K562 (cell line): ENCODE data around the gene SLC30A4. TPM values are rescaled to one million over a fixed set of nuclear protein-coding genes. Genes with fewer than 3 reads are reported as not detected.

Experiments
- ATAC-seq: fragments of 200-7000 bp; cut with Tn5 transposase; 3 replicates; pipeline ENCODE4 v1.9.1; 2020; ENCODE audit warnings: moderate library complexity
- BruUV-seq: library from RNA; stranded (reverse); fragments of 400-500 nt; replicated peaks from 2 replicates; lab custom pipeline; 2021; lab: Mats Ljungman, UMichigan
- CTCF ChIA-PET: fragments of 300-600 bp; formaldehyde crosslinking; extraction: SDS; loops from one replicate; lab custom pipeline; 2021; ENCODE audit warnings: low intra/inter-chr PET ratio; lab: Yijun Ruan, JAX
- POLR2A ChIA-PET: fragments of 300-600, 350-650 bp; sonication (Branson Sonifier 250); formaldehyde crosslinking; extraction: SDS; loops from one replicate; lab custom pipeline; 2021; ENCODE audit warnings: antibody characterized with exemption, inconsistent platforms; lab: Yijun Ruan, JAX
- DNase-seq, 4 experiments: peaks; one replicate each; pipeline versions ENCODE4 v3.0.0 to v3.0.0-alpha.2; 2011 to 2018; ENCODE audit warnings: low spot score in 3 of 4, mixed read lengths in 3 of 4; ENCODE audit errors: extremely low read depth in 1 of 4
- FAIRE-seq: peaks from 2 replicates; lab custom pipeline; 2011; peaks lifted over from hg19 to GRCh38; lab: Jason Lieb, UNC
- H2AFZ ChIP-seq: 2 replicates; pipeline ENCODE4 v1.6.0; 2011; ENCODE audit warnings: low read depth, low read length, control low read depth, inconsistent platforms
- H3K27ac ChIP-seq: fragments of 200-600 bp; 3 replicates; pipeline ENCODE4 v1.8.0; 2011; ENCODE audit warnings: low read depth, mild to moderate bottlenecking, control low read depth, inconsistent platforms, low read length, moderate library complexity, mixed read lengths; ENCODE audit errors: extremely low read depth
- H3K27me3 ChIP-seq, 2 experiments: fragments of 300-600 bp in 1 of 2; 2 replicates in 1 of 2; 3 replicates in 1 of 2; pipeline versions ENCODE4 v1.6.0 to v1.8.0; 2011; ENCODE audit warnings: inconsistent platforms in 2 of 2, low read length in 2 of 2, mild to moderate bottlenecking in 1 of 2, mixed read lengths in 1 of 2, moderate library complexity in 1 of 2; ENCODE audit not compliant: control insufficient read depth in 2 of 2, insufficient read depth in 2 of 2
- H3K36me3 ChIP-seq: fragments of 300-600 bp; 3 replicates; pipeline ENCODE4 v1.8.0; 2011; ENCODE audit warnings: mild to moderate bottlenecking, low read length, inconsistent platforms; ENCODE audit not compliant: control insufficient read depth, insufficient read depth
- H3K4me1 ChIP-seq, 2 experiments: fragments of 200-600 bp in 1 of 2; replicated peaks in 1 of 2; 2 replicates in 1 of 2; 3 replicates in 1 of 2; pipeline versions ENCODE4 v1.5.1 to v1.8.0; 2011; ENCODE audit warnings: inconsistent platforms in 2 of 2, low read length in 2 of 2, mild to moderate bottlenecking in 1 of 2, mixed read lengths in 1 of 2, moderate library complexity in 1 of 2; ENCODE audit not compliant: control insufficient read depth in 2 of 2, insufficient read depth in 2 of 2
- H3K4me2 ChIP-seq: 2 replicates; pipeline ENCODE4 v1.6.1; 2011; ENCODE audit warnings: low read length, control low read depth, inconsistent platforms, mixed read lengths; ENCODE audit not compliant: insufficient read depth
- H3K4me3 ChIP-seq: fragments of 200-600 bp; sonication (generic), shearing (Covaris generic); 2 replicates; pipeline ENCODE4 v1.5.1; 2016; ENCODE audit warnings: control low read depth, inconsistent platforms
- H3K79me2 ChIP-seq: fragments of 200-600 bp; 3 replicates; pipeline ENCODE4 v1.8.0; 2011; ENCODE audit warnings: low read length, inconsistent platforms; ENCODE audit not compliant: control insufficient read depth, insufficient read depth
- H3K9ac ChIP-seq, 2 experiments: 2 replicates each; pipeline versions ENCODE4 v1.6.0 to v1.6.1; 2011; ENCODE audit warnings: low read depth in 2 of 2, low read length in 2 of 2, control low read depth in 1 of 2, inconsistent platforms in 1 of 2, mild to moderate bottlenecking in 1 of 2, mixed read lengths in 1 of 2; ENCODE audit not compliant: insufficient read depth in 1 of 2
- H3K9me1 ChIP-seq: one replicate; pipeline ENCODE4 v1.6.0; 2011; ENCODE audit warnings: inconsistent platforms, mild to moderate bottlenecking, low read length, moderate library complexity; ENCODE audit not compliant: control insufficient read depth, insufficient read depth
- H3K9me3 ChIP-seq: replicated peaks from 2 replicates; pipeline ENCODE4 v1.5.1; 2011; ENCODE audit warnings: low read depth, low read length, inconsistent platforms; ENCODE audit not compliant: control insufficient read depth, insufficient read depth
- H4K20me1 ChIP-seq: replicated peaks from 2 replicates; pipeline ENCODE4 v1.6.1; 2011; ENCODE audit warnings: low read length, inconsistent platforms, mixed read lengths; ENCODE audit not compliant: control insufficient read depth, insufficient read depth
- WGBS: fragments of 100-300 bp; shearing (Covaris generic); methylation state at CpG from one replicate; pipeline ENCODE4 v1.1.6; 2016; ENCODE audit warnings: low coverage, mixed read lengths; ENCODE audit not compliant: insufficient coverage; ENCODE audit errors: missing lambda C conversion rate; 5-methylcytosine and 5-hydroxymethylcytosine counted together
- in situ Hi-C: fragments of 300-500 bp; cut with MboI; formaldehyde crosslinking; loops from 4 replicates; pipeline ENCODE4 v1.15.0; 2018; ENCODE audit warnings: inconsistent platforms, mixed read lengths
- intact Hi-C: fragments of 100-400 bp; cut with micrococcal nuclease; formaldehyde crosslinking; loops from 2 replicates; pipeline ENCODE4 v1.14.2; 2022
- polyA plus RNA-seq, 8 experiments: library from polyadenylated mRNA; depleted of rRNA in 4 of 8; stranded (reverse) in 5 of 8; unstranded in 3 of 8; fragments of >200 nt; fragmentation: Nextera tagmentation in 2 of 8; fragmentation: Illumina TruSeq in 1 of 8; extraction: Ambion mirVana in 2 of 8; extraction: Trizol in 1 of 8; gene quantifications; 2 replicates each; pipeline versions ENCODE4 v1.2.1 to v1.2.3, GENCODE V29; 2011 to 2014; ENCODE audit warnings: inconsistent platforms in 1 of 8, missing spikeins in 1 of 8
- total RNA-seq, 7 experiments: library from RNA; depleted of rRNA in 6 of 7; stranded (reverse); fragments of >200 nt in 6 of 7; fragmentation: Illumina TruSeq in 2 of 7; extraction: Trizol in 2 of 7; gene quantifications; 2 replicates each; pipeline versions ENCODE4 v1.2.1 to v1.2.3, GENCODE V29; 2011 to 2021; ENCODE audit warnings: low replicate concordance in 1 of 7
- TF ChIP-seq, protein P1 (sequence below): fragments of 450-650 bp; IDR thresholded peaks from 2 replicates; pipeline ENCODE4 v1.6.1; 2014; ENCODE audit warnings: low read depth, mild to moderate bottlenecking, moderate library complexity, borderline replicate concordance
- TF ChIP-seq, protein P2 (sequence below), 2 experiments: fragments of 200-800 bp in 1 of 2; sonication (Bioruptor generic) in 1 of 2; sonication (generic) in 1 of 2; formaldehyde crosslinking in 1 of 2; IDR thresholded peaks in 1 of 2; conservative IDR thresholded peaks in 1 of 2; 2 replicates each; pipeline versions ENCODE4 v1.5.0 to v1.6.1; 2016 to 2020; ENCODE audit warnings: missing compliant biosample characterization in 1 of 2, missing genetic modification characterization in 1 of 2, missing genetic modification reagents in 1 of 2

Gene SLC30A4
- total and polyA plus RNA-seq, 9 of the 15 experiments (the other 6 are each of a cell fraction or from before 2014, with no cell fraction given): 0.21 to 0.73 (median 0.36) TPM

DNA sequence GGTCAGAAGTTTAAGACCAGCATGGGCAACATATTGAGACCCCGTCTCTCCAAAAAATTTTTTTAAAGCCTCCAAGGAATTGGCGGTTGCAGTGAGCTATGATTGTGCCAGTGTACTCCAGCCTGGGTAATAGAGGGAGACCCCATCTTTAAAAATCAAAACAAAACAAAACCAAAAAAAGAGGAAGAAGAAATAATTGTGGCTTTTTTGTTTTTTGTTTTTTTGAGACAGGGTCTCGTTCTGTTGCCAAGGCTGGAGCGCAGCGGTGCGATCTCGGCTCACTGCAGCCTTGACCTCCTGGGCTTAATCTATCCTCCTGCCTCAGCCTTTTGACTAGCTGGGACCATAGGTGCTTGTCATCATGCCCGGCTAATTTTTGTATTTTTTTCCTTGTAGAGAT is 4.5 kb upstream of the SLC30A4 start:
- BruUV-seq: no TSS peak
- Histone ChIP-seq H3K9me1 (no peaks in the 10 kb centered on the region), H3K9ac (no peak overlapping the region), H3K9me3 (no peaks in the 10 kb centered on the region), H3K79me2 (no peaks in the 10 kb centered on the region), H3K4me1 (peaks cover 3 to 11% of the 10 kb centered on the region in 2 experiments; a peak in 3 of 5 replicates), H3K4me2 (no peak overlapping the region), H3K27ac (no peak overlapping the region), H4K20me1 (no peaks in the 10 kb centered on the region), H3K27me3 (peaks cover 2 to 12% of the 10 kb centered on the region in 2 experiments; a peak in 4 of 5 replicates), H3K4me3 (no peak overlapping the region), H3K36me3 (no peaks in the 10 kb centered on the region), H2AFZ (no peak overlapping the region)
- FAIRE-seq (no peak), ATAC-seq (no peak), DNase-seq (no peak)
- intact Hi-C loops: no loop called here
- CTCF ChIA-PET: no interaction called here
- POLR2A ChIA-PET: no interaction called here
- TF ChIP-seq, protein P1, sequence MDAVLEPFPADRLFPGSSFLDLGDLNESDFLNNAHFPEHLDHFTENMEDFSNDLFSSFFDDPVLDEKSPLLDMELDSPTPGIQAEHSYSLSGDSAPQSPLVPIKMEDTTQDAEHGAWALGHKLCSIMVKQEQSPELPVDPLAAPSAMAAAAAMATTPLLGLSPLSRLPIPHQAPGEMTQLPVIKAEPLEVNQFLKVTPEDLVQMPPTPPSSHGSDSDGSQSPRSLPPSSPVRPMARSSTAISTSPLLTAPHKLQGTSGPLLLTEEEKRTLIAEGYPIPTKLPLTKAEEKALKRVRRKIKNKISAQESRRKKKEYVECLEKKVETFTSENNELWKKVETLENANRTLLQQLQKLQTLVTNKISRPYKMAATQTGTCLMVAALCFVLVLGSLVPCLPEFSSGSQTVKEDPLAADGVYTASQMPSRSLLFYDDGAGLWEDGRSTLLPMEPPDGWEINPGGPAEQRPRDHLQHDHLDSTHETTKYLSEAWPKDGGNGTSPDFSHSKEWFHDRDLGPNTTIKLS: no peak
- TF ChIP-seq, protein P2, sequence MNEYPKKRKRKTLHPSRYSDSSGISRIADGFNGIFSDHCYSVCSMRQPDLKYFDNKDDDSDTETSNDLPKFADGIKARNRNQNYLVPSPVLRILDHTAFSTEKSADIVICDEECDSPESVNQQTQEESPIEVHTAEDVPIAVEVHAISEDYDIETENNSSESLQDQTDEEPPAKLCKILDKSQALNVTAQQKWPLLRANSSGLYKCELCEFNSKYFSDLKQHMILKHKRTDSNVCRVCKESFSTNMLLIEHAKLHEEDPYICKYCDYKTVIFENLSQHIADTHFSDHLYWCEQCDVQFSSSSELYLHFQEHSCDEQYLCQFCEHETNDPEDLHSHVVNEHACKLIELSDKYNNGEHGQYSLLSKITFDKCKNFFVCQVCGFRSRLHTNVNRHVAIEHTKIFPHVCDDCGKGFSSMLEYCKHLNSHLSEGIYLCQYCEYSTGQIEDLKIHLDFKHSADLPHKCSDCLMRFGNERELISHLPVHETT (CRISPR knock-in tag; conservative IDR thresholded peaks at IDR 0.05 in 1 of 2, IDR thresholded peaks at IDR 0.05 in 1 of 2): no peak
- WGBS: 23% methylated on average over 8 of the region's 8 CpGs
- in situ Hi-C loops: no loop called here
